PC-3 (cell line): ENCODE measurements around the gene BCAR3. TPM values are rescaled to one million over a fixed set of nuclear protein-coding genes. Genes with fewer than 3 reads are reported as not detected.
"Not testable (repeated sequence)": the region's sequence is repeated elsewhere in the genome, so short reads cannot be mapped to it uniquely, and the experiment has no call there.

ENCODE experiments used
- ATAC-seq: fragments of 200-7000 bp; cut with Tn5 transposase; 2 replicates; pipeline ENCODE4 v1.9.1; 2020; ENCODE audit warnings: mild to moderate bottlenecking, moderate library complexity
- BruUV-seq: library from RNA; stranded (reverse); fragments of 400-500 nt; replicated peaks from 2 replicates; lab custom pipeline; 2021; lab: Mats Ljungman, UMichigan
- CTCF ChIA-PET: fragments of 300-600 bp; sonication (Branson Sonifier 250); formaldehyde crosslinking; loops from one replicate; lab custom pipeline; 2022; ENCODE audit warnings: antibody characterized with exemption; lab: Charles Lee
- POLR2A ChIA-PET: fragments of 300-600 bp; sonication (Branson Sonifier 250); formaldehyde crosslinking; loops from one replicate; lab custom pipeline; 2022; ENCODE audit warnings: antibody characterized with exemption; ENCODE audit not compliant: unreplicated experiment; lab: Charles Lee
- DNase-seq: peaks from one replicate; pipeline ENCODE4 v3.0.0-alpha.2; 2015
- H2AFZ ChIP-seq: fragments of 300-600 bp; sonication (generic); 2 replicates; pipeline ENCODE4 v1.6.0; 2016; ENCODE audit warnings: antibody characterized with exemption, low read length
- H3F3A ChIP-seq: fragments of 300-600 bp; sonication (generic); one replicate; pipeline ENCODE4 v1.6.0; 2017; ENCODE audit warnings: antibody characterized with exemption, low read length, control low read depth, mild to moderate bottlenecking; ENCODE audit not compliant: unreplicated experiment
- H3K27ac ChIP-seq: fragments of 300-600 bp; sonication (generic); 2 replicates; pipeline ENCODE4 v1.5.1; 2016; ENCODE audit warnings: mild to moderate bottlenecking, low read length
- H3K27me3 ChIP-seq: fragments of 300-600 bp; sonication (generic); 2 replicates; pipeline ENCODE4 v1.6.1; 2016; ENCODE audit warnings: low read length, mixed read lengths
- H3K36me3 ChIP-seq: fragments of 300-600 bp; sonication (generic); 2 replicates; pipeline ENCODE4 v1.6.1; 2016; ENCODE audit warnings: low read depth, mixed run types, low read length, mixed read lengths
- H3K4me1 ChIP-seq: fragments of 300-600 bp; sonication (generic); 2 replicates; pipeline ENCODE4 v1.5.1; 2016; ENCODE audit warnings: low read length; ENCODE audit not compliant: insufficient read depth
- H3K4me2 ChIP-seq: fragments of 300-600 bp; sonication (generic); 2 replicates; pipeline ENCODE4 v1.6.0; 2016; ENCODE audit warnings: low read length
- H3K4me3 ChIP-seq: fragments of 300-600 bp; sonication (generic); 2 replicates; pipeline ENCODE4 v1.5.1; 2016; ENCODE audit warnings: mild to moderate bottlenecking, low read length, mixed read lengths
- H3K79me2 ChIP-seq: fragments of 300-600 bp; sonication (generic); 2 replicates; pipeline ENCODE4 v1.6.1; 2017; ENCODE audit warnings: low read length, mixed read lengths
- H3K9ac ChIP-seq: fragments of 300-600 bp; sonication (generic); 2 replicates; pipeline ENCODE4 v1.6.0; 2016; ENCODE audit warnings: mild to moderate bottlenecking, low read length
- H3K9me2 ChIP-seq: fragments of 300-600 bp; sonication (generic); replicated peaks from 2 replicates; pipeline ENCODE4 v1.6.1; 2016; ENCODE audit warnings: mixed run types, low read length, mixed read lengths
- H3K9me3 ChIP-seq: fragments of 300-600 bp; sonication (generic); 2 replicates; pipeline ENCODE4 v1.6.1; 2016; ENCODE audit warnings: low read length, mixed read lengths
- H4K20me1 ChIP-seq: fragments of 300-600 bp; sonication (generic); 2 replicates; pipeline ENCODE4 v1.6.1; 2016; ENCODE audit warnings: low read length, mixed read lengths
- CTCF ChIP-seq: fragments of 300-600 bp; sonication (generic); conservative IDR thresholded peaks from 2 replicates; pipeline ENCODE4 v1.5.1; 2017; ENCODE audit warnings: antibody characterized with exemption, low read depth, mild to moderate bottlenecking, low read length
- EZH2 ChIP-seq: fragments of 300-600 bp; sonication (generic); IDR thresholded peaks from one replicate; pipeline ENCODE4 v1.6.1; 2017; ENCODE audit warnings: antibody characterized with exemption, mild to moderate bottlenecking, low read length; ENCODE audit not compliant: unreplicated experiment
- EZH2phosphoT487 ChIP-seq: fragments of 300-600 bp; sonication (generic); IDR thresholded peaks from 2 replicates; pipeline ENCODE4 v1.6.1; 2018; ENCODE audit warnings: mild to moderate bottlenecking, antibody characterized with exemption, low read length, borderline replicate concordance
- intact Hi-C: fragments of 100-400 bp; cut with micrococcal nuclease; formaldehyde crosslinking; loops from 2 replicates; pipeline ENCODE4 v1.9.0; 2023
- total RNA-seq: library from RNA; depleted of rRNA; stranded (reverse); fragments of >200 nt; gene quantifications from 2 replicates; pipeline ENCODE4 v1.2.3, GENCODE V29; 2014

The BCAR3 gene
- total RNA-seq, 1 experiment from 2014 or later: 171 TPM

- Histone ChIP-seq H3K9ac (peak overlapping the region; percentile 52), H3K4me3 (peak overlapping the region; percentile 33; the same call in 1 of the 2 replicates), H3F3A (peaks cover 38% of the 10 kb centered on the region), H4K20me1 (peaks cover 68% of the 10 kb centered on the region), H3K36me3 (peaks cover 83% of the 10 kb centered on the region), H2AFZ (no peak overlapping the region), H3K4me1 (peaks cover 94% of the 10 kb centered on the region), H3K27ac (peak overlapping the region; percentile 99), H3K9me2 (no peaks in the 10 kb centered on the region), H3K79me2 (peaks cover 100% of the 10 kb centered on the region), H3K27me3 (no peaks in the 10 kb centered on the region), H3K9me3 (no peaks in the 10 kb centered on the region), H3K4me2 (peak overlapping the region; percentile 94)
- TF ChIP-seq EZH2 (no peak), EZH2phosphoT487 (no peak), CTCF (no peak)
- ChIA-PET CTCF (interaction anchor here (0.7 kb wide), 2 partner anchors 10 to 170 kb away, joined by 6 to 12 read pairs; no protein-coding TSS in a partner anchor), POLR2A (interaction anchor here (0.6 to 0.7 kb wide), 3 partner anchors 16 to 169 kb away, joined by 3 to 15 read pairs (median 4); no protein-coding TSS in a partner anchor)
- ATAC-seq (no peak), DNase-seq (no peak)
- intact Hi-C loops: no loop called here
- BruUV-seq: no TSS peak
Observed at GRCh38 chr1:93675271-93675670, 6.4 kb downstream of the BCAR3 start.

- H3K9ac ChIP-seq, DNase-seq, H3K27me3 ChIP-seq, H3K4me3 ChIP-seq, H3K9me3 ChIP-seq, H3K9me2 ChIP-seq, intact Hi-C loops, ATAC-seq, BruUV-seq, H2AFZ ChIP-seq, CTCF ChIA-PET: not testable (repeated sequence)
- POLR2A ChIA-PET: interaction anchor here (0.6 to 1.2 kb wide), 2 partner anchors 45 to 64 kb away, joined by 3 to 5 read pairs; no protein-coding TSS in a partner anchor
- peaks cover 67% of the 10 kb centered on the region for H4K20me1 ChIP-seq
- peaks cover 78% of the 10 kb centered on the region for H3K36me3 ChIP-seq
- H3K79me2 ChIP-seq: peaks cover 100% of the 10 kb centered on the region
- H3K4me2 ChIP-seq: peak overlapping the region; percentile 71
- H3K4me1 ChIP-seq: peaks cover 96% of the 10 kb centered on the region
- H3K27ac ChIP-seq: peak overlapping the region; percentile 99
- H3F3A ChIP-seq: peaks cover 35% of the 10 kb centered on the region
Observed at GRCh38 chr1:93674071-93674470, 7.6 kb downstream of the BCAR3 start.

GRCh38 chr1:93673163-93673829 lies 8.3 kb downstream of the BCAR3 start:
- DNase-seq: peak; percentile 58
- peaks cover 100% of the 10 kb centered on the region for H3K79me2 ChIP-seq
- intact Hi-C loops: loop anchor here (1.0 kb wide), 1 partner anchor 171 kb away; no protein-coding TSS in a partner anchor
- no TSS peak for BruUV-seq
- H3F3A ChIP-seq: peaks cover 31% of the 10 kb centered on the region
- H3K36me3 ChIP-seq: peaks cover 74% of the 10 kb centered on the region
- TF ChIP-seq CTCF (no peak), EZH2phosphoT487 (no peak), EZH2 (no peak)
- H3K4me1 ChIP-seq: peaks cover 94% of the 10 kb centered on the region
- H3K9ac ChIP-seq: peak overlapping the region; percentile 52
- no peaks in the 10 kb centered on the region for H3K9me2 ChIP-seq
- peaks cover 64% of the 10 kb centered on the region for H4K20me1 ChIP-seq
- no peak for ATAC-seq
- H3K4me3 ChIP-seq: 0 out of 2 replicates have a peak overlapping the region, but pooled peaks have one; percentile 43
- no peak overlapping the region for H2AFZ ChIP-seq
- peak overlapping the region; percentile 71 for H3K4me2 ChIP-seq
- peak overlapping the region; percentile 99 for H3K27ac ChIP-seq
- no peaks in the 10 kb centered on the region for H3K9me3 ChIP-seq
- ChIA-PET POLR2A (interaction anchor here (1.2 kb wide), 1 partner anchor 65 kb away, joined by 3 read pairs; no protein-coding TSS in a partner anchor), CTCF (no interaction called here)
- H3K27me3 ChIP-seq: no peaks in the 10 kb centered on the region
